Measurements from ENCODE around the gene EXOC3. TPM values are rescaled to one million over a fixed set of nuclear protein-coding genes. Genes with fewer than 3 reads are reported as not detected.

The EXOC3 gene
- total RNA-seq, 1 donor from 2014 or later, result 46.2 TPM

DNA sequence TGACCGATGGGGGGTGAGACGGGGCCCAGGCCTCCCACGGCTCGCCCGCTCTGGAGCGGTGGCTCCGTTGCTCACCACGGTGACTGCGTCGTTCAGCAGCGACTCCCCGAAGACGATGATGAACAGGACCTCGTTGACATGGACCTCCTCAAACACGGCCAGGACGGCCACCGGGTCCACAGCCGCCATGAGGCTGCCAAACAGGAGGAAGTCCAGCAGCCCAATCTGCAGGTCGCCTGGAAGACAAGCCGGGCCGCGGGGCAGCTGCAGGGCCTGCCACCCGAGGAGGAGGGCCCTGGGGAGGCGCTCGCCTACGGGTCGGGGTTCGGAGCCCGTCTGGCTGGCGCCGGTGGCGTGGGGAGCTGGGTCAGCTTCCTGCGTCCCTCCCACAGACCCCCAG, 45.3 kb downstream of the EXOC3 start:
- no peak for TF ChIP-seq CTCF (IDR thresholded peaks at IDR 0.05; ENCODE audit: borderline replicate concordance)
- Histone ChIP-seq H3K36me3 (no peaks in the 10 kb centered on the region), H3K9me3 (replicated peaks) (no peaks in the 10 kb centered on the region), H3K27ac (replicated peaks) (no peak overlapping the region), H3K4me1 (peaks cover 12% of the 10 kb centered on the region), H3K27me3 (ENCODE audit: low read depth) (peaks cover 80% of the 10 kb centered on the region), H3K4me3 (no peak overlapping the region)
- no peak for DNase-seq
- intact Hi-C loops (cut with micrococcal nuclease), result no loop called here

- H3K9me3 ChIP-seq (replicated peaks), result no peaks in the 10 kb centered on the region
Observed at GRCh38 chr5:488744-489688, 46.0 kb downstream of the EXOC3 start.

GRCh38 chr5:489689-490080, 46.7 kb downstream of the EXOC3 start:
- Histone ChIP-seq H3K4me3 (no peak overlapping the region), H3K27ac (replicated peaks) (no peak overlapping the region), H3K27me3 (ENCODE audit: low read depth) (peaks cover 82% of the 10 kb centered on the region), H3K4me1 (peaks cover 12% of the 10 kb centered on the region), H3K36me3 (no peaks in the 10 kb centered on the region), H3K9me3 (replicated peaks) (no peaks in the 10 kb centered on the region)
- no peak for TF ChIP-seq CTCF (IDR thresholded peaks at IDR 0.05; ENCODE audit: borderline replicate concordance)
- no peak for DNase-seq
- intact Hi-C loops (cut with micrococcal nuclease), result no loop called here

More at GRCh38 chr5:488744-489688, 46.0 kb downstream of the EXOC3 start:
- no peak for DNase-seq
- no peak for TF ChIP-seq CTCF (IDR thresholded peaks at IDR 0.05; ENCODE audit: borderline replicate concordance)
- no peaks in the 10 kb centered on the region for H3K36me3 ChIP-seq
- H3K4me3 ChIP-seq, result no peak overlapping the region
- no peak overlapping the region for H3K27ac ChIP-seq (replicated peaks)
- H3K27me3 ChIP-seq (ENCODE audit: low read depth), result peaks cover 80% of the 10 kb centered on the region
- intact Hi-C loops (cut with micrococcal nuclease), result no loop called here
- H3K4me1 ChIP-seq, result peaks cover 12% of the 10 kb centered on the region

- intact Hi-C loops (cut with micrococcal nuclease), result no loop called here
- H3K27ac ChIP-seq (replicated peaks), result no peak overlapping the region
- no peak for DNase-seq
- H3K4me1 ChIP-seq, result peaks cover 8% of the 10 kb centered on the region
- H3K9me3 ChIP-seq (replicated peaks), result no peaks in the 10 kb centered on the region
- H3K36me3 ChIP-seq, result no peaks in the 10 kb centered on the region
- no peak overlapping the region for H3K4me3 ChIP-seq
- H3K27me3 ChIP-seq (ENCODE audit: low read depth), result peaks cover 79% of the 10 kb centered on the region
- TF ChIP-seq CTCF (IDR thresholded peaks at IDR 0.05; ENCODE audit: borderline replicate concordance), result no peak
Observed at GRCh38 chr5:490116-491106, 47.4 kb downstream of the EXOC3 start.

GRCh38 chr5:491119-491855, 48.3 kb downstream of the EXOC3 start:
- no peak overlapping the region for H3K27ac ChIP-seq (replicated peaks)
- no peak for DNase-seq
- TF ChIP-seq CTCF (IDR thresholded peaks at IDR 0.05; ENCODE audit: borderline replicate concordance), result no peak
- peaks cover 76% of the 10 kb centered on the region for H3K27me3 ChIP-seq (ENCODE audit: low read depth)
- no peaks in the 10 kb centered on the region for H3K36me3 ChIP-seq
- intact Hi-C loops (cut with micrococcal nuclease), result no loop called here
- no peak overlapping the region for H3K4me3 ChIP-seq
- H3K4me1 ChIP-seq, result no peaks in the 10 kb centered on the region
- no peaks in the 10 kb centered on the region for H3K9me3 ChIP-seq (replicated peaks)
